ENCODE results near the gene TEAD1. TPM values are rescaled to one million over a fixed set of nuclear protein-coding genes. Genes with fewer than 3 reads are reported as not detected.

TEAD1 gene
- total RNA-seq, 4 donors from 2014 or later: 184 to 272 (median 208) TPM

- peaks cover 13 to 77% (median 17%) of the 10 kb centered on the region in 3 donors for H3K4me1 ChIP-seq
- no peak overlapping the region for H3K27ac ChIP-seq
- TF ChIP-seq CTCF (IDR thresholded peaks at IDR 0.05) (no peak), POLR2AphosphoS5 (IDR thresholded peaks at IDR 0.05) (no peak), EP300 (IDR thresholded peaks at IDR 0.05) (no peak), POLR2A (IDR thresholded peaks at IDR 0.05) (no peak)
- no peaks in the 10 kb centered on the region for H3K36me3 ChIP-seq
- no peaks in the 10 kb centered on the region for H3K9me3 ChIP-seq
- H3K4me3 ChIP-seq: no peak overlapping the region
- ATAC-seq: no peak
- H3K27me3 ChIP-seq: no peaks in the 10 kb centered on the region
- WGBS, 2 donors (ENCODE audit: low coverage in 1 of 2): 67 to 79% methylated on average over 3 to 4 of the region's 4 CpGs
Measured at GRCh38 chr11:12704049-12704448, 29.8 kb downstream of the TEAD1 start.

DNA sequence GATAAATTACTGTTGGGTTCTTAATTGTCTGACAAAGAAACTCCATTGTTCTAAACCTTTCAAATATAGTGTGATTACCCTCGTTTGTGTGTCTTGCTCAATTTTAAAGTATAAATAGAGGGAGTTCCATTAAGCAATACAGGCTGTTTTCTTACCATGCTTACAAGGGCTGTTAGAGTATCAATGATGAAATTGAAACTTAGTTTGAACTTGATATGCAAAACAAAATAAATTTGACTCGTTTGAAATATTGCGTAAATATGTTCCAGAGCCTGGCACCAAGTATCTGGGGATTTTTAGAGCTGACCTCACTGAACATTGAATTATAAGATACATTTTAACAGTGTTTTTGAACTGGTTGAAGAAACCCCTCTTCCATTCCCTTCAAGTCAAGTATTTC lies 31.7 kb downstream of the TEAD1 start:
- Histone ChIP-seq H3K36me3 (no peaks in the 10 kb centered on the region), H3K4me3 (no peak overlapping the region), H3K9me3 (no peaks in the 10 kb centered on the region), H3K27me3 (no peaks in the 10 kb centered on the region), H3K27ac (no peak overlapping the region), H3K4me1 (peaks cover 13 to 65% (median 17%) of the 10 kb centered on the region in 3 donors)
- 57 to 84% methylated on average over 3 of the region's 3 CpGs for WGBS, 2 donors (ENCODE audit: low coverage in 1 of 2)
- no peak for TF ChIP-seq EP300 (IDR thresholded peaks at IDR 0.05)
- no peak for TF ChIP-seq POLR2AphosphoS5 (IDR thresholded peaks at IDR 0.05)
- no peak for TF ChIP-seq CTCF (IDR thresholded peaks at IDR 0.05)
- TF ChIP-seq POLR2A (IDR thresholded peaks at IDR 0.05): no peak
- peak; percentile 43 for ATAC-seq

- Histone ChIP-seq H3K4me1 (peaks cover 13 to 55% (median 17%) of the 10 kb centered on the region in 3 donors), H3K27me3 (no peaks in the 10 kb centered on the region), H3K36me3 (no peaks in the 10 kb centered on the region), H3K4me3 (no peak overlapping the region), H3K27ac (no peak overlapping the region), H3K9me3 (no peaks in the 10 kb centered on the region)
- 41 to 54% methylated on average over 4 of the region's 9 CpGs for WGBS, 2 donors (ENCODE audit: low coverage in 1 of 2)
- TF ChIP-seq POLR2A (IDR thresholded peaks at IDR 0.05): no peak
- TF ChIP-seq CTCF (IDR thresholded peaks at IDR 0.05): no peak
- no peak for TF ChIP-seq EP300 (IDR thresholded peaks at IDR 0.05)
- no peak for TF ChIP-seq POLR2AphosphoS5 (IDR thresholded peaks at IDR 0.05)
- ATAC-seq: no peak
Measured at GRCh38 chr11:12706545-12707499, 32.6 kb downstream of the TEAD1 start.

- no peaks in the 10 kb centered on the region for H3K36me3 ChIP-seq
- ATAC-seq: no peak
- TF ChIP-seq POLR2AphosphoS5 (IDR thresholded peaks at IDR 0.05) (no peak), CTCF (IDR thresholded peaks at IDR 0.05) (no peak), POLR2A (IDR thresholded peaks at IDR 0.05) (no peak), EP300 (IDR thresholded peaks at IDR 0.05) (no peak)
- no peaks in the 10 kb centered on the region for H3K9me3 ChIP-seq
- H3K27me3 ChIP-seq: no peaks in the 10 kb centered on the region
- peaks cover 13 to 48% (median 17%) of the 10 kb centered on the region in 3 donors for H3K4me1 ChIP-seq
- no peak overlapping the region for H3K4me3 ChIP-seq
- no peak overlapping the region for H3K27ac ChIP-seq
Measured at GRCh38 chr11:12707500-12707880, 33.3 kb downstream of the TEAD1 start.

- ATAC-seq: no peak
- H3K36me3 ChIP-seq: no peaks in the 10 kb centered on the region
- no peak overlapping the region for H3K4me3 ChIP-seq
- no peak overlapping the region for H3K27ac ChIP-seq
- TF ChIP-seq EP300 (IDR thresholded peaks at IDR 0.05) (no peak), POLR2A (IDR thresholded peaks at IDR 0.05) (no peak), CTCF (IDR thresholded peaks at IDR 0.05) (no peak), POLR2AphosphoS5 (IDR thresholded peaks at IDR 0.05) (no peak)
- no peaks in the 10 kb centered on the region for H3K27me3 ChIP-seq
- whole genome bisulfite sequencing, 2 donors (ENCODE audit: low coverage in 1 of 2): no CpG with 5 or more reads among the region's 1 CpG
- H3K4me1 ChIP-seq: peaks cover 10 to 34% (median 16%) of the 10 kb centered on the region in 3 donors
- H3K9me3 ChIP-seq: no peaks in the 10 kb centered on the region
Measured at GRCh38 chr11:12711496-12711895, 37.3 kb downstream of the TEAD1 start.

Data from gastroesophageal sphincter (tissue), 4 donors.